ENCODE data around the gene LPO. TPM values are rescaled to one million over a fixed set of nuclear protein-coding genes. Genes with fewer than 3 reads are reported as not detected.

LPO gene
- total RNA-seq, 1 donor = not detected

- TF ChIP-seq, protein P1, sequence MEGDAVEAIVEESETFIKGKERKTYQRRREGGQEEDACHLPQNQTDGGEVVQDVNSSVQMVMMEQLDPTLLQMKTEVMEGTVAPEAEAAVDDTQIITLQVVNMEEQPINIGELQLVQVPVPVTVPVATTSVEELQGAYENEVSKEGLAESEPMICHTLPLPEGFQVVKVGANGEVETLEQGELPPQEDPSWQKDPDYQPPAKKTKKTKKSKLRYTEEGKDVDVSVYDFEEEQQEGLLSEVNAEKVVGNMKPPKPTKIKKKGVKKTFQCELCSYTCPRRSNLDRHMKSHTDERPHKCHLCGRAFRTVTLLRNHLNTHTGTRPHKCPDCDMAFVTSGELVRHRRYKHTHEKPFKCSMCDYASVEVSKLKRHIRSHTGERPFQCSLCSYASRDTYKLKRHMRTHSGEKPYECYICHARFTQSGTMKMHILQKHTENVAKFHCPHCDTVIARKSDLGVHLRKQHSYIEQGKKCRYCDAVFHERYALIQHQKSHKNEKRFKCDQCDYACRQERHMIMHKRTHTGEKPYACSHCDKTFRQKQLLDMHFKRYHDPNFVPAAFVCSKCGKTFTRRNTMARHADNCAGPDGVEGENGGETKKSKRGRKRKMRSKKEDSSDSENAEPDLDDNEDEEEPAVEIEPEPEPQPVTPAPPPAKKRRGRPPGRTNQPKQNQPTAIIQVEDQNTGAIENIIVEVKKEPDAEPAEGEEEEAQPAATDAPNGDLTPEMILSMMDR (IDR thresholded peaks at IDR 0.05; ENCODE audit: insufficient read depth, low read length) = no peak
- no peak for DNase-seq (ENCODE audit: low read depth)
- no peak overlapping the region for H3K4me3 ChIP-seq (ENCODE audit: low read depth, low read length)
Measured at GRCh38 chr17:58306131-58306951, 68.0 kb downstream of the LPO start.

- TF ChIP-seq, protein P1 (IDR thresholded peaks at IDR 0.05; ENCODE audit: insufficient read depth, low read length) = no peak
- DNase-seq (ENCODE audit: low read depth) = no peak
- H3K4me3 ChIP-seq (ENCODE audit: low read depth, low read length) = no peak overlapping the region
Measured at GRCh38 chr17:58307468-58308172, 69.2 kb downstream of the LPO start.

DNA sequence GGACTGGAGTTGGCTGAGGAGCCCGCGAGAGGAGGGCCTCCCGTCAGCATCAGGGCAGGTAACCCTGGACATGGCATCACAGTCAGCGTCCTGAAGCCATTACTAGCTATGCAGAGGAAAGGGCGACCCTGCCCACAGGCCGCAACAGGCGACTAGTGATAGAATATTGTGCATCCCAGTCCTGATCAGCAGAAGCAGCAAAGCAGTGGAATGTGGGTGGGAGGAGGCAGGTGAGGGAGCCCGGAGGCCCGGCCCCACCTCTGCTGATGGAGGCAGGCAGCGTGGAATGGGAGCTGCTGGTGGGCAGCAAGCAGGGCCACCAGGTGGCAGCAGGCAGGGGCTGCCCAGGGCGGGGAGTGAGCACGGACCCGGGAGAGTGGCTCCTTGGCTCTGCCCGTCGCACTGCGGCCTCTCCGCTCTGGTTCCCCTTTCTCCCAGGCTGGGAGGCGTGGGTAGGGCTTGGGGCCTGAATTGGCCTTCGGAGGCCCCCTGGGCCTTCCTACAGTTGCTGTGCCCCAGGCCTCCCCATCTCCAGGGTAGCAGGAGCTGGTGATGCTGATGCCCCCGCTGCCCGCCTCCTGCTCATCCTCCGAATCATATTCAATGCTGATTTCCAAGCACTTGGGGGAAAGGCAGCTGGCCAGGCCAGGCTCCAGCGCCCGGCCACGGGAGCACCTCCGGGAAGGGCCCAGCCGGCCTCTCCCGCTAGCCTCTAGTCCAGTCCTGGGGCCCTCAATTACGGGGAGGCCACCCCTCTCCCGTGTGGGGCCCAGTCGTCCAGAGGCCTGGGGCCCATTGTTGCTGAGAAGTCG lies 70.0 kb downstream of the LPO start:
- no peak for DNase-seq (ENCODE audit: low read depth)
- TF ChIP-seq, protein P1 (IDR thresholded peaks at IDR 0.05; ENCODE audit: insufficient read depth, low read length) = peak; percentile 22
- H3K4me3 ChIP-seq (ENCODE audit: low read depth, low read length) = no peak overlapping the region

GRCh38 chr17:58308985-58309917 lies 70.9 kb downstream of the LPO start:
- no peak for DNase-seq (ENCODE audit: low read depth)
- no peak overlapping the region for H3K4me3 ChIP-seq (ENCODE audit: low read depth, low read length)
- TF ChIP-seq, protein P1 (IDR thresholded peaks at IDR 0.05; ENCODE audit: insufficient read depth, low read length) = no peak

- H3K4me3 ChIP-seq (ENCODE audit: low read depth, low read length) = no peak overlapping the region
- TF ChIP-seq, protein P1 (IDR thresholded peaks at IDR 0.05; ENCODE audit: insufficient read depth, low read length) = no peak
- no peak for DNase-seq (ENCODE audit: low read depth)
Measured at GRCh38 chr17:58309918-58310259, 71.5 kb downstream of the LPO start.

All from fibroblast of the aortic adventitia (primary cell).